HG02970 (cell line): Measurements from ENCODE around the gene SLC25A34.

Experiments used
- ATAC-seq: cut with Tn5 transposase; IDR thresholded peaks from one replicate; pipeline ENCODE4 v1.9.1; 2021; ENCODE audit warnings: mild to moderate bottlenecking, moderate library complexity, moderate number of reproducible peaks; ENCODE audit not compliant: unreplicated experiment, low FRiP score

Gene SLC25A34

GRCh38 chr1:15765495-15766194, 29.6 kb downstream of the SLC25A34 start:
- no peak for ATAC-seq

GRCh38 chr1:15767941-15768340, 31.9 kb downstream of the SLC25A34 start:
- ATAC-seq: no peak

GRCh38 chr1:15768388-15768787, 32.3 kb downstream of the SLC25A34 start:
- ATAC-seq: no peak

- ATAC-seq: no peak
Observed at GRCh38 chr1:15770313-15770962, 34.4 kb downstream of the SLC25A34 start.

GRCh38 chr1:15771836-15772515, 35.9 kb downstream of the SLC25A34 start:
- ATAC-seq: no peak

GRCh38 chr1:15775706-15776105, 39.6 kb downstream of the SLC25A34 start:
- ATAC-seq: no peak

- ATAC-seq: no peak
Observed at GRCh38 chr1:15777909-15778707, 42.0 kb downstream of the SLC25A34 start.

- no peak for ATAC-seq
Observed at GRCh38 chr1:15785683-15786082, 49.6 kb downstream of the SLC25A34 start.

- no peak for ATAC-seq
Observed at GRCh38 chr1:15786581-15786980, 50.5 kb downstream of the SLC25A34 start.

GRCh38 chr1:15788624-15789301, 52.7 kb downstream of the SLC25A34 start:
- no peak for ATAC-seq
